ENCODE results near the gene GGA1. TPM values are rescaled to one million over a fixed set of nuclear protein-coding genes. Genes with fewer than 3 reads are reported as not detected.

The GGA1 gene
- total and polyA plus RNA-seq, 2 donors (not counting 1 experiment from before 2014, with no cell fraction given): 137 to 154 TPM

DNA sequence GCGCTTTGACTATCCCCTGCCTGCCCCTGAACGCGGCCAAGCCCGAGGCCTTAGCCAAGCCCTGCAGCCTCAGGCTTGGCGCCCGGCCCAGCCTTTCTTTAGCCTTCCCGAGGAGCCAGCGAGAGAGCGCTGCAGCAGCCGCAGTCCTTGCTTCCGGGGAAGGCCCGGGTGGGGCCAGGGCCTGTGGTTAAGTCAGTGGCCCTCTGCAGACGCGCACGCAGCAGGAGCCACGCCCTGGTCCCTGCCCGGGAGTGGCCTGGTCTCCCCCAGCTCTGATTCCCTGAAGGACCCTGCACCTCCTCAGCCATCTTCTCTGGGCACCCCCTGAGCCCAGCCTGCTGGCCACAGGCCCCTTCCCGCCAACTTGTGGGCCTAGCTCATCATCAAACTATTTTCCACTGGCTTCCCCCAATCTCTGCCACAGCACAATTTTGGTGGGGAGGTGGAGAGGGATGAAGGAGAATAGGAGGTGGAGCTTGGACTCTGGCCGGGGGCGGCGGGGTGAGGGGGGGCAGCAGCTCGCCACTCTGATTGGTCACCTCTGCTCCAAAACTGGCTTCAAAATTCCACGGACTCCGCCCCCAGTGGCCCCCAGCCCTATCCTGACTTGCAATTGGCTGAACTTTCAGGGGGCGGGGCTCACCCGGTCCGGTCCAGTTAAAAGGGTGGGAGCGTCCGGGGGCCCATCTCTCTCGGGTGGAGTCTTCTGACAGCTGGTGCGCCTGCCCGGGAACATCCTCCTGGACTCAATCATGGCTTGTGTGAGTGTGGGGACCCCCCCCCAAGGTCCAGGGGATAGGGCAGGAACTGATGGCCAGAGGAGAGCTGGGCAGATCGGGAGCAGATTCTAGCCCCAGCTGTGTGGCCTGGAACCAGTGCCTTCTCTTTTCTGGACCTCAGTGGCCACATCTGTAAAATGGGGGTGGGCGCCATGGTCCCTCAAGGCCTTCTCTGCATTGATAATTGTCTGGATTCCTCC, 66.6 kb downstream of the GGA1 start, which contains the start of gene LGALS1:
LGALS1 (plus strand) TSS at position 686 of the 979 bp plus-strand sequence; CDS start at position 753, 67 bp downstream.
- peaks cover 50% of the 10 kb centered on the region for H3K4me1 Mint-ChIP-seq
- intact Hi-C loops (cut with micrococcal nuclease): no loop called here
- peak within 1 kb of the TSS; percentile 82 for H2AFZ ChIP-seq (ENCODE audit: insufficient read depth, low read depth, low read length, poor library complexity, severe bottlenecking)

More for the DNA sequence above, 66.6 kb downstream of the GGA1 start, which contains the start of gene LGALS1:
- H3K36me3 ChIP-seq (replicated peaks in 1 of 2; ENCODE audit: control extremely low read depth in 1 of 2, control insufficient read depth in 1 of 2, extremely low read depth in 1 of 2, insufficient read depth in 2 of 2, low read length in 1 of 2): no peaks in the 10 kb centered on the region
- peaks cover 36 to 58% of the 10 kb centered on the region in 2 donors for H3K4me1 ChIP-seq (ENCODE audit: control insufficient read depth in 2 of 2, insufficient read depth in 2 of 2, low read length in 2 of 2)
- peak within 1 kb of the TSS; percentile 96 for H3K4me3 Mint-ChIP-seq
- peak within 1 kb of the TSS; percentile 73 to 92 (median 81) for H3K4me3 ChIP-seq (ENCODE audit: control extremely low read depth in 1 of 5, extremely low read depth in 1 of 5, insufficient read depth in 1 of 5, low read depth in 2 of 5, low read length in 4 of 5)
- TF ChIP-seq, protein P1, sequence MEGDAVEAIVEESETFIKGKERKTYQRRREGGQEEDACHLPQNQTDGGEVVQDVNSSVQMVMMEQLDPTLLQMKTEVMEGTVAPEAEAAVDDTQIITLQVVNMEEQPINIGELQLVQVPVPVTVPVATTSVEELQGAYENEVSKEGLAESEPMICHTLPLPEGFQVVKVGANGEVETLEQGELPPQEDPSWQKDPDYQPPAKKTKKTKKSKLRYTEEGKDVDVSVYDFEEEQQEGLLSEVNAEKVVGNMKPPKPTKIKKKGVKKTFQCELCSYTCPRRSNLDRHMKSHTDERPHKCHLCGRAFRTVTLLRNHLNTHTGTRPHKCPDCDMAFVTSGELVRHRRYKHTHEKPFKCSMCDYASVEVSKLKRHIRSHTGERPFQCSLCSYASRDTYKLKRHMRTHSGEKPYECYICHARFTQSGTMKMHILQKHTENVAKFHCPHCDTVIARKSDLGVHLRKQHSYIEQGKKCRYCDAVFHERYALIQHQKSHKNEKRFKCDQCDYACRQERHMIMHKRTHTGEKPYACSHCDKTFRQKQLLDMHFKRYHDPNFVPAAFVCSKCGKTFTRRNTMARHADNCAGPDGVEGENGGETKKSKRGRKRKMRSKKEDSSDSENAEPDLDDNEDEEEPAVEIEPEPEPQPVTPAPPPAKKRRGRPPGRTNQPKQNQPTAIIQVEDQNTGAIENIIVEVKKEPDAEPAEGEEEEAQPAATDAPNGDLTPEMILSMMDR (IDR thresholded peaks at IDR 0.05): no peak
- no peak for TF ChIP-seq EZH2 (IDR thresholded peaks at IDR 0.05; ENCODE audit: borderline replicate concordance, insufficient read depth, low read depth, low read length, poor library complexity, severe bottlenecking)
- no peaks in the 10 kb centered on the region for H3K9me3 Mint-ChIP-seq (ENCODE audit: insufficient read depth)
- no peaks in the 10 kb centered on the region for H3K27me3 Mint-ChIP-seq
- ChIA-PET POLR2A (interaction anchor here (0.7 to 3.9 kb wide), 8 partner anchors 9 to 169 kb away, joined by 3 to 44 read pairs (median 10); partner anchors contain the start of genes ANKRD54, GGA1 and PDXP), CTCF (interaction anchor here (0.6 to 23.0 kb wide), 7 partner anchors 6 to 169 kb away, joined by 3 to 501 read pairs (median 185); partner anchors contain the start of genes ANKRD54, GGA1, LGALS1 and NOL12)
- DNase-seq: peak; percentile 71
- H3K27ac ChIP-seq (ENCODE audit: low read length in 2 of 2): peak within 1 kb of the TSS; percentile 98
- H3K27me3 ChIP-seq (replicated peaks in 1 of 4; ENCODE audit: control extremely low read depth in 1 of 4, control insufficient read depth in 3 of 4, insufficient read depth in 4 of 4, low read length in 3 of 4): no peaks in the 10 kb centered on the region
- no peaks in the 10 kb centered on the region for H3K9me3 ChIP-seq (ENCODE audit: control extremely low read depth in 1 of 3, control insufficient read depth in 2 of 3, insufficient read depth in 1 of 3, low read length in 2 of 3)
- WGBS (ENCODE audit: insufficient coverage): 21% methylated on average over 28 of the region's 34 CpGs
- peak within 1 kb of the TSS; percentile 91 for H3K4me2 ChIP-seq (replicated peaks; ENCODE audit: low read depth, low read length, poor library complexity, severe bottlenecking)
- peak within 1 kb of the TSS; percentile 87 for H3K9ac ChIP-seq (ENCODE audit: low read length)
- peaks cover 25% of the 10 kb centered on the region for H3K79me2 ChIP-seq (ENCODE audit: control insufficient read depth, insufficient read depth, low read length)
- H4K20me1 ChIP-seq (ENCODE audit: control insufficient read depth, insufficient read depth, low read length, poor library complexity, severe bottlenecking): no peaks in the 10 kb centered on the region
- peak; percentile 35 for ATAC-seq (ENCODE audit: low read depth)
- peak within 1 kb of the TSS; percentile 97 for H3K27ac Mint-ChIP-seq

Measured in B cell (primary cell).